ENCODE results near the gene PPP1R2B.
"Not testable (repeated sequence)": the region's sequence is repeated elsewhere in the genome, so short reads cannot be mapped to it uniquely, and the experiment has no call there.

PPP1R2B gene

DNA sequence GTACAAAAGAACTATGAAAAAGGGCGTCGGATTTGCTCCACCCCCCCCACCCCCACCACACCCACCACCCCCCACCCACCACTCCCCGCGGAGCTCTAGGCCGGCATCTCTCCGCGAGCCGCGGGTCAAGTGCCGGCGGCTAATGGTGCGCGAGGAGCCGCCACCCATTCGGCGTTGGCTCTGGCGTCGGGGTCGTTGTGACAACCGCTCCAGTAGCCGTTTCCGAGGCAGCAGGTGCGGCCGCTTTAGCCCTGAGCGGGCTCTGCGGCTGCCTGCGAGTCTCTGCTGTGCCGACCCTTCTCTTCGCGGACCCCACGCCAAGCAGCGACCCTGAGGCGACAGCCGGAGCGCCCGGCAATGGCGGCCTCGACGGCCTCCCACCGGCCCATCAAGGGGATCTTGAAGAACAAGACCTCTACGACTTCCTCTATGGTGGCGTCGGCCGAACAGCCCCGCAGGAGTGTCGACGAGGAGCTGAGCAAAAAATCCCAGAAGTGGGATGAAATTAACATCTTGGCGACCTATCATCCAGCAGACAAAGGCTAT, at the start of gene PPP1R2B:
TSS of gene PPP1R2B (plus strand) at position 90 of the 546 bp plus-strand sequence. CDS start at position 358, 268 bp downstream.
- no peak for DNase-seq

DNA sequence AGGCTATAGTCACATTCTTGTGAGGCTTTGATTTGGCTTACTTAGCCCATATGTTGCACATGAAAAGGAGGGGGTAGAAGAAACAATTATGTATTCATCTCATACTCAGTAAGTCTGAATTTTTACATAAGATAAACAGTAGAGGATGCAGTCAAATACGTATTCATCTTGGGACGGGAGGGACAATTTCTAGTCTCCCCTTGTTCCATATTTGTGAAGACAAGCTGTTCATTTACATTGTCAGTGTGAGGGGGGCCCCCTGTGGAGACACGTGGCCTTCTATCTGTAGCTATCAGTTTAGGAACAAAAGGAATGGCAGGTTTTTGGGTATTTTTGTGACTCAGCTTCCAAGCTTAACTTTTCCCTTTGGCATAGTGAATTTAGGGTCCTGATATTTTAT, 49.2 kb upstream of the PPP1R2B start:
- DNase-seq = no peak

DNA sequence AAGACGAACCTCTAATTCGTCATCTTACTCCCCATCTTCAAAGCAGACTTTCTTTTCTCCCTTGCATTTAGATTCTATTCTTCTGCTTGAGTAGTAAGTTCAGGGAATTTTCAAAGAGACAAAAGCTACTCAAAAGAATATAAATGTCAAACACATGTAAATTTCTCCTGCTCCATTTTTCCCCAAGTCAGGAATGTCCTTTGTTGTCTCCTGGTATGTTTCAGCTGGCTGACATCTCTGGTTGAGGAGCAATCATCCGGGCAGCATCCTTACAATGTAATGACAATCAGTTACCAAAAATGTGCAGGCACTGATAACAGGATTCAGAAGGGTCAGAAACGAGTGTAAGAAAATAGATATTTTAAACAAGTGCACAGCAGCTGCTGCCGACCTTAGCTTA, 47.6 kb upstream of the PPP1R2B start:
- DNase-seq = no peak

DNA sequence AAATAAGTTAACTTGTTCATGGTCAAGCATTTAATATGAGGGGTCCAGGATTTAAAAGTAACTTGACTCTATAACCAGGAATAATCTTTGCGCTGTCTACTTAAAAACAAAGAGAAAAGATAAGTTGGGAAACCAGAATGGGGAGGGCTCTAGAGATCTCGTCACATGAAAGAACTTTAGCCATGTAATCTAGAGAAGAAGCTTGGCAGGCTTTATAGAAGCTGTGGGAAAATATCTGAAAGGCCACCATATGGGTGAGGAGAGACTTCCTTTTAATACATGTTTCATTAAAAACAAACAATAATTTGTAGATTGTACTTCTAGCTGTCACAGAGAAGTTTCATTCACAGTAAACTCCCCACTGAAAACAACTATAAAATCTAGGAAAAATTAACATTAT, 46.7 kb upstream of the PPP1R2B start:
- no peak for DNase-seq

DNA sequence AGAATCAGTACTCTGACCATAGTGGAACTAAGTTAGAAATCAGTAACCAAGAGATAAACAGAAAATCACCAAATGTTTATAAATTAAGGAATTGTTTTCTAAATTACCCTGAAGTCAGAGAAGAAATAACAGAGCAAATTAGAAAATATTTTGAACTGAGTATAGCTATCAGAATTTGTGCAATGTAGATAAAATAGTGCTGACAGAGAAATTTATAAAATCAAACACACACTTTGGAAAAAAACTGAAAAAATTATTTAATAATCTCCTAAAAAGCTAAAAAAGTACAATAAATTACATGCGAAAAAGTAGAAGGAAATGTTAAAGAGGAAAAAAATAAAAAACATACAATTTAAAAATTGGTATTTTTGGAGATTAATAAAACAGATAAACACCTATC, 37.1 kb upstream of the PPP1R2B start:
- no peak for DNase-seq

DNA sequence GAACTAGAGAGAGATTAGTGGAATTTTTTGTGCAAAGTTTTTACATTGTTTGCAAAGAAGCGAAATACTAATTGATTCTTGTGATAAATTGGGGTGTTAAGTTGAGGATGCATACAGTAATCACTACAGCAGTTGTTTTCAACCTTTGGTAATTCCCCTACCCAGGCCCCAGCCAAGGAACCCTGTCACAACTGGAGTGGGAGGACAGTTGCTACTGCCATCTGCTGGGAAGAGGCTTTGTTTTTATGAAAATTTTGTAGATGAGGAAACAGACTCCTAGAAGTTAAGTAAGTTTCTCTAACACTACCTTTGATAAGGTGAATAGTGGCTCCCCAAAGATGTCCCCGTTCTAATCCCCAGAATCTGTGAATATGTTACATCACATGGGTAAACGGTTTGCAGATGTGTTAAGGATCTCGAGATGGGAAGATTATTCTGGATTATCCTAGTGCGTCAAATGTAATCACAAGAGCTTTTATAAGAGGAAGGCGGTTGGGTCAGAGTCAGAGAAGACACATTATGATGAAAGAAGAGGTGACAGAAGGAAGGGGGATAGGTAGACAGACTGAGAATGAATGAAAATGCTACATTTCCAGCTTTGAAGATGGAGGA, 34.0 kb upstream of the PPP1R2B start:
- DNase-seq = peak; percentile 7

DNA sequence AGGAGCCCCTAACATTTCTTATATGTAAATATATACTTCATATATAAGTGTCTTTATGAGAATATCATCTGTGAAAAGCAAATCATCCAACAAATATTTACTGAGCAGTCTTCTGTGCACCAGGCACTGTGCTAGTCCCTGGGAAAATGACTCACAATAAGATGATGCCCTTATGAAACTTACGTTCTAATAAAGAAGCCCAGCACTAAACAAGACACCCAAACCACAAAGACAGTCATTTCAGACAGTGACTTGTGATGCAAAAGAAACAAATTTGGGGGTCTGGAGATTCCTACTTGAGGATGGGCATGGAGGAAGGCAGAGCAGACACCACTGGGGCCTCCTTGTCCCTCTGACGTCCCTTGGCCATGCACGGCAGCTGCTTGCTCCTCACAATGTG, 30.6 kb upstream of the PPP1R2B start:
- DNase-seq = no peak

DNA sequence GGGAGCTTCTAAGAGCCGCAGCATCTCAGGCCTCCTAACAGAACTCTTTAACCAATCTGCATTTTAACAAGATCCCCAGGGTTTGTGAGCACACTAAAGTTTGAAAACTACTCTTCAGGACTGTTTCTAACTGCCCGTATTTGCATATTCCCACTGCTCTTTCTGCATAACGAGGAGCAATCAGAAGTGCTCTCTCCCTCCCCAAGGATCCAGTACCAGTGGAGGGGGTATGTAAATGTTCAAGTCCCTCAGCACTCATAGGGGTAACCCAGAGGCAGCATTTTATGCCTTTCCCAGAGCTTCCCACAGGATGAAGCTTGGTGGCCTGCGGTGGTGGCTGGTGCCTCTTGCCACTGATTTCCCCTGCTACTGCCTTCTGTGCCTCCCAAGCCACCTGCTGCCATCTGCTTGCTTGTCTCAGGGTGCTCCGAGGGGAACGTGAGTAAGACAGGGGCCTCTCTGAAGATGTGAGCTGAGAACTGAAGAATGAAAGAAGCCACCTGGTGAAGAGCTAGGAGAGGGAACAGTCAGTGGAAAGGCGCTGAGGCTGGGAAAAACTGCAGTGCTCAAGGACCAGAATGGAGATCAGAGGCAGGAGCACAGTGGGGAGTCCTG, 30.0 kb upstream of the PPP1R2B start:
- DNase-seq = no peak

DNA sequence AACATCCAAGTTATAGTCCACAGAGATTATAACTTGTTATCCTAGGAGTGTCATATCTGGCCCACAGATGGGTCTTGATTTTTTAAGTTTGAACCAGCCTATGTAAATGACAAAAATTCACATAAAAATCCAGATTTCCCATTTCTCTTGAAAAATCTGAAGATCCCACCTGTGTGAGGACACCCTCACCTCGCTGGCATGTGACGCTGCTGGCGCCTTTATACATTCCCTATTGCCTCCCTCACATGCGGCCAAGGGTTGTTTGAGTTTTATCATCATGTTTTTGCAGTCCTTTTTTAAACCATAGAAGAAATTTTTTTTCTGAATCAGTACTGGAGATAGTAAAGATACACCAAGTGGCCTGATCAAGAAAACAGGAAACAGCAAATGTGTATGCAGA, 25.9 kb upstream of the PPP1R2B start:
- no peak for DNase-seq

DNA sequence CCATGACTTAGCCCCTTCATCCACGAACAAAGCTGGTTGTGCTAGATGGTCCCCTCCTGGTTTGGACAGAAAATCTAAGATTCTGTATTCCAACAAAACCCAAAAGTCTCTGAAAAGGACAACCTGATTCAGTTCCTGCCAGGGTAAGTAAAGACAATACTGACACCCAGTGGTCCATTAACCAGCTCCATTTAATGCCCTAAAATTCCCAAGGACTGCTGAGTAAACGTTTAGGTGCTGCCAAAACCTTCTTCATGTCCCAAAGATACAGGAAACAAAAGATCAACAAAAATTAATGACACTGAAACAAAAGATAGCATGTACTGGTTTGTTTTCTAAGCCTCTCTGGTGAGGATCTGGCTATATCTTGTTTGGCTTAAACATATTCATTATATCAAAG, 25.3 kb upstream of the PPP1R2B start:
- DNase-seq = no peak

DNA sequence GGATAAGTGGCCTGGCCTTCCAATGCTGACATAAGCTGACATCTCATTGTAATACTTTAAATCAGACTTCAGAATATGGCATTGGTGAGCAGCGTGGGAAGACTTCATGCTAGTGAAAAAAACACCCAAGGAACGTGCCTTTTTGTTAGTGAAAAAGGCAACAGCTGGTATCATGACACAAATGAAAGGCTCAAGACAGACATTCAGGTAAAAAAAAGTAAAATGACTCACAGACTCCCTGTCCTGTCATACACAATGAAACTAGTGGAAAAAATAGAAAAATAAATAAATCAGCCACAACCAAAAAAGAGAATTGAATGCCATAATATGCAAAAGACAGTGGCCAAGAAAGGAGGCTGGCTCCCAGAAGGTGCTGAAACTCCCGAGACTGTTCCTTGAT, 24.4 kb upstream of the PPP1R2B start:
- DNase-seq = no peak

DNA sequence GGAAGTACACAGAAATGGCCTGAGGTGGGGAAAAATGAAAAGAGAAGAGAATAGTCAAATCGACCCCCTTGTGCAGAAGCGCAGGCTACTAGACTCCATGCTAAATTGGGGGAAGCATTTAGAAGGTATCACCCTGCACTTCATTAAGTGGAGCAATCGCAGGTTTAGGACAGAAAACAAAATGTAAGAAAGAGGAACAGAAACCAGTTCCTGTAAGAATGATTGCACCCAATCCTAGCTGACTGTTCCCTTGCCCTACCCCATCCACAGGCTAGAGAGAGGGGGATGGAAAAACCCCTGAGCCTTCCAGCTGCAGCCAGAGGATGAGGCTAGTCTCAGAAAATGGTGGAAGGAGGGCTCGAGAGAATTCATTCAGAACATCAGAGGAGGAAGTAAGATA, 23.9 kb upstream of the PPP1R2B start:
- no peak for DNase-seq

DNA sequence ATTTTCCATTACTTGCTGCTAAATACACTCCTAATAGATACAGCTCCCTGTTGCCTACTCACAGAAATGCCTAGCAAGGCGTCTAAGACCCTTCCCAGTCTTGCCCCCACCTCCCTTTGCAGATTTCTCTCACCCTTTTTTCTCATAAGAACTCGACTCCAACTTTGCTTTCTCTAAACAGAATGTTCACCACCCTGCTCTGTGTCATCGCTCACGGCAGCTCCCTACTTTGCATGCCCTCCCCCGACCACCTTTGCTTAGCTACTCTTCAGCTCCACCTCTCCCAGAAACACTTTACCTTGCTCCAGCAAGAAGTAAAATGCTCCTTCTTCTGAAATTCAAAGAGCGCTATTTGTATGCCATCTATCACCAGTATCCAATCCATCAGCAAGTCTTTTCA, 15.2 kb upstream of the PPP1R2B start:
- no peak for DNase-seq

DNA sequence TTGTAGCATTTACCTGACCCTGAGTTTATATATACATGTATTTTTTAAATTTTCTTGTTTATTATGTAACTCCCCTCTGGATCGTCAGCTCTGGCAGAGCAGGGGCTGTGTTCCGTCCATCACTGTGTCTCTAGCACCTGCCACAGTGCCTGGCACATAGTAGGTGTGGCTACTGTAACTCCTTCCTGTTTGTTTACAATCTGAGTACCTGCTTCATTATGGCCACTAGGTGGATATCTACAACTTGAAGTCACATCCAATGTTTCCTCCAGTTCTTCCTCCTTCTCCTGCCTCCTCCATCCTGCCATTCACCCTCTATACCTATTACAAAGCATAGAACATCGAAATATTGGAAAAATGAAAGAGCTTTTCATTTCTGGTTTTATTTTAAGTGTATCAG, 14.2 kb upstream of the PPP1R2B start:
- DNase-seq = peak; percentile 10

DNA sequence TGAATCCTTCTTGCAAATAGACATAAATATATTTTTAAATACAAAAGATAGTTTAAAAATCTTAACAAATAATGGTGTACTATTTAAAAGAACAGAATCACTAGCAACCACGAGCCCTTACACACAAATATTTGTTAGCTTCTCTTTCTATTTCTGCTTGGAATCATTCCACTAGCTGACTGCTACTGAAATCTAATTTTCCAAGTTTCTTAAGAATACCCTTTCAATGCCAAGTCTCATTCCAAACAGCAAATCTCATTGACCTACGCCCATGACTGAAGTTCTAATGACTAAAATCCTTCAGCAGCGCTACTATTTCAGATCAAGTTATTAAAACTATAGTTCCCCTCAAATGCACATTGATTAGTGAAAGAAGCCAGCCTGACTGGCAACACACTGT, 13.2 kb upstream of the PPP1R2B start:
- DNase-seq = no peak

DNA sequence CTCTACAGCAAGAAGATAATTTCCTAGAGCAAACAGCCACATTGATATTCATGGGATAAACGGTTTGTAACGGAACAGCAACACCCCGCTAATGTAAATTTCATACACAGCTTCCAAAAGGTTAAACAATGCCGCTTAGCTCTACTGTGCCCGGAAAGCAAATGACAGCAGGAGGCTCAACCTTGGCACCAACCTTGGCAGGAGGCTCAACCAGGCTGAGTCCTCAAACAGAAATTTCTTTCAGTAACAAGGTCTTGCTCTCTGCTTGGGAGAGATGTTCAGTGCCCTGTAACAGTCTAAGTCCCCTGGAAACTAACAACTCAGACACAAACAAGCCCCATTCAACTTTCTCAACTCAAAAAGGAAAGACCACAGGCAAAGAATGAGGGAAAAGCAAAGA, 11.1 kb upstream of the PPP1R2B start:
- no peak for DNase-seq

DNA sequence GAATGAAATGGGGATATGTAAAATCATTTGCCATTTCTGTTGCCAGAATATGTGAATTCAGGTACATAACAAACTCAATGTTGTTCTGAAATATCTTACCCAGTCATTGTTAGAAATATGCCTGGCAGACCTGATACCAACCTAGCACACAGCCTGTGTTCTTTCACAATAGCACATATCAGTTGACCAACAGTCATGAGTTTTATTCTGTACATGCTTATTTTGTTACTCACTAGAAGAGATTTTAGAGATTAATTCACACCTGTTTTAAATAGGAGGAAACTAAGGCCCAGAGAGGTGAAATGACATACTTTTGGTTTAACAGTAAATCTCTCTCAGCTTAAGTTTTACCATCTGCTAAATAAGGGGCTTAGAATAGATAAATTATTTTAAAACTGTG, 8.4 kb upstream of the PPP1R2B start:
- DNase-seq = no peak

DNA sequence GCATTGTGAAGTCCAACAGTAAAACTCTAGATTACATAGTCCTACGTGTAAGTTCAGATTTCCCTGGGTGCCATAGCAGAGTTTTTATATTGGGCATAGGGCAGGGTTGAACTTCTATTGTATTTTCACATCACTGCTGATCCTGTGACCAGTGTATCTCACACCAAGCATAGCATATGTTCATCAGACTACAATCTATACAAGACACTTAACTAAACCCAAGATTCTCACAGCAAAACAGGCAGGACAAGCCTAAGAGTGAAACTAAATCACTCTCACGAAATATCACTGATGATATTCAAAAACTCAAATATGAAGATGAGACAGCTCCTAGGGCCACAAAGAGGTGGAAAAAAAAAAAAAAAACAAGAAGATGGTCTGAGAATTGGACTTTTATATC, 3.2 kb upstream of the PPP1R2B start:
- no peak for DNase-seq

DNA sequence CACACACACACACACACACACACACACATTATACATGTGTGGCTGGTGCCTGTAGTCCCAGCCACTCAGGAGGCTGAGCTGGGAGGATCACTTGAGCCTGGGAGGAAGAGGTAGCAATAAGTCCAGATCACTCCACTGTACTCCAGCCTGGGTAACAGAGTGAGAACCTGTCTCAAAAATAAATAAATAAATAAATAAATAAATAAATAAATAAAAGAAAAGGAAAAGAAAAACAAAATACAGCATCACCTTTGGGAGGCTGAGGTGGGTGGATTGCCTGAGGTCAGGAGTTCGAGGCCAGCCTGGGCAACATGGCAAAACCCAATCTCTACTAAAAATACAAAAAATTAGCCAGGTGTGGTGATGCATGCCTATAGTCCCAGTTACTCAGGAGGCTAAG, 1.6 kb upstream of the PPP1R2B start:
- not testable (repeated sequence) for DNase-seq

DNA sequence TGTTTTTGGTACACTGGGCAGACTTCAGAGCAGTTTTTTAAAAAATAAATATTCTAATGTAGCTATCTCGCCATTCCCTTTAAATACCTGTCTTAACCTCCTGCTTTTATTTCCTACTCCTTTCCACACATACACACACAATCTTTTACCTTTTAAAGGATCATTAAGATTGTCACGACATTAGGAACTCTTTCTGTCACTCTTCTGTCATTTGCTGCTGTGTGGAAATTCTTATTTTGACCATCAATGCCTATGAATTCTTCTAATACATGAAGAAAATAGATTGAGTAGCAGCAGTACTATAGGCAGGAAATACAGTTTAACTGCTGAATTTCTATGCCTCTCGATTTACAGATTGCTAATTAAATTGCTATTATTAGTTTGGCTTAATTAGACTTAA, 1.8 kb downstream of the PPP1R2B start:
- no peak for DNase-seq

DNA sequence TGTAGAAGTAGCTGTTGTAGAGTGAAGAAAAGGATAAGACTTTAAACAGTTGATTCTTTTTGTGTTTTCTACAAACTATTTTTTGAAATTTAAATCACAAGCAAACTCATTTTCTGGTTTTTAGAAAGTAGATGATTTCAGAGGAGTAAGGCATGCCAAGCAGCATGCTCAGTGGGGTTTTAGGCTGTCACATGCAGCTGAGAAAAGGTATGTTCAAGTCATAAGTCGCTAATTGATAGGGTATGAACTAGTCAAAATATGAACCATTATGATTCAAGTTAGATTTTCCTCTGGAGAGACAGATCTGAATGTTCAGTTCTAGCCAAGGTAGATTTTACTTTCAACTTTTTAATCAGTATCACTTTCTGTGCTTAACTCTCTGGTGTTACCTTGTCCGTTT, 3.0 kb downstream of the PPP1R2B start:
- DNase-seq = not testable (repeated sequence)

DNA sequence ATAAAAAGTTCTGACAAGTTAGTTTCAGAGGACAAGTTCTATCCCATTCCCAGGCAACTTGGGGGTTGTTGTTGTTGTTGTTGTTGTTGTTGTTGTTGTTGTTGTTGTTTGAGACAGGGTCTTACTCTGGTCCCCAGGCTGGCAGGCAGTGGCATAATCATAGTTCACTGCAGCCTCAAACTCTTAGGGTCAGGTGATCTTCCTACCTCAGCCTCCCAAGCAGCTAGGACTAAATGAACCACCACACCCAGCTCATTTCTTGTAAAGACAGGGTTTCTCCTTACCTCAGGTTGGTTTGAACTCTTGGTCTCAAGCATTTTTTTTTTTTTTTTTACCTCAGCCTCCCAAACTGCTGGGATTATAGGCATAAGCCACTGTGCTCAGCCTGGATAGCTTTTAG, 15.3 kb downstream of the PPP1R2B start:
- DNase-seq = no peak

DNA sequence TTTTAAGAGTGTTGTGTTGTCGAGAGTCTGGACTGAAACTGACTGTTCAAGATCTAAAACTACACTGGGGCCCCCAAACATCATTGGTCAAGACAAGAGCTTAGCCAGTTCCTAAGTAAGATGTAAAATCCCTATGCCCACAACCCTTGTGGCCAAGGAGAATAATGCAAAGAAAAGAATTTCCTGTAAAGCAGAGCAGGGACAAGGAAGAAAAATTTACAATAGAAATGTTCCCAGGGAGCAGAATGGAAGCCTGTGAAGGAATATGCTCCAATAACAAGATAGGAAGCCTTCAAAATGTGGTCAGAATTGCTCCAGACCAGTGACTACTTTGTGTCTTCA, 20.4 kb downstream of the PPP1R2B start:
- DNase-seq = no peak

DNA sequence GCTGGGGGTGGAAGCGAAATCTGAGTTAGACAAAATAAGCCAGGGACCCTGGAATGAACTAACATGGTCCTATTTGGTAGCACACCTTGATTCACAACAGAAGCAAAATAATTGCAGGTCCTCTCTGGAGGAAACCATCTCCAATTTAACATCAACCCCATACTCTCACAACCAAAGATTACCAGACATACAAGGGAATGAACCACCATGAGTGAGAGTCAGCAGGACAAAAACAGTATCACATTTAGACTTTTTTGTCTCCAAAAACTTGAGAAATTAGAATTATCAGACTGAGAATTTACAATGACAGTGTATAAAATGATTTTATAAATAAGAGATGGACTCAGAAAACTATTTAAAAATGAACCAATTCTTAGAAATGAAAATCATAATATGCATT, 21.1 kb downstream of the PPP1R2B start:
- DNase-seq = no peak

DNA sequence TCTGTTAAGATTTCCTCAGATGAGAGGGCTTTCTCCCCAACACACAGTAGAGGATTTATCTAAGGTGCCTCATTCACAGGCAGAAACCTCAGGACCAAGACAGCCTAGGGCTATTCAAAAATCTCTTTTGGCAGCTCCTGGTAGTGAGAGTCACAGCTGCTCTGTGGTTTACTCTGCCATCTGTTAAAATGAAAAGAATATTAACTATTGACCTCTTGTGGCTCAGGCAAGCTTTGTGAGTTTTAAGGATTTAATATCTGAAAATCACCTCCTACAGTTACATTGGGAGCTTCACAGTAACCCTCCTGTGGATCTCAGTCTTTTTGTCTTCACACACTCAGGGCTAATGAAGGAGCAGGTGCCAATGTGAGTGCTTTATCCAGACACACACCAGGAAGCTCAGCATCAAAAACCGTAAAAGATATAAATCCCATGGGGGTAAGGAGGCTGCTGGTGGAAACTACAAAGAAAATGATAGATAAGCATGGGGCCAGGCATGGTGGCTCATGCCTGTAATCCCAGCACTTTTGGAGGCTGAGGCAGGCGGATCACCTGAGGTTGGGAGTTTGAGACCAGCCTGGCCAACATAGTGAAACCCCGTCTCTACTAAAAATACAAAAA, 29.7 kb downstream of the PPP1R2B start:
- DNase-seq = no peak

Data from hematopoietic multipotent progenitor cell treated with erythropoietin and hydrocortisone succinate and interleukin-3 and kit ligand, for 8 days (in vitro differentiated cells).